ENCODE measurements around the gene KDM4E. TPM values are rescaled to one million over a fixed set of nuclear protein-coding genes. Genes with fewer than 3 reads are reported as not detected.
"Not testable (repeated sequence)": the region's sequence is repeated elsewhere in the genome, so short reads cannot be mapped to it uniquely, and the experiment has no call there.

The KDM4E gene
- total RNA-seq, 2 donors from 2014 or later, result not detected

DNA sequence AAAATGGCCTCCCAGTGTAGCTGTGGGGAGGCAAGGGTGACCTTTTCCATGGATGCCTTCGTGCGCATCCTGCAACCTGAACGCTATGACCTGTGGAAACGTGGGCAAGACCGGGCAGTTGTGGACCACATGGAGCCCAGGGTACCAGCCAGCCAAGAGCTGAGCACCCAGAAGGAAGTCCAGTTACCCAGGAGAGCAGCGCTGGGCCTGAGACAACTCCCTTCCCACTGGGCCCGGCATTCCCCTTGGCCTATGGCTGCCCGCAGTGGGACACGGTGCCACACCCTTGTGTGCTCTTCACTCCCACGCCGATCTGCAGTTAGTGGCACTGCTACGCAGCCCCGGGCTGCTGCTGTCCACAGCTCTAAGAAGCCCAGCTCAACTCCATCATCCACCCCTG is 26.8 kb upstream of the KDM4E start:
- Histone ChIP-seq H3K36me3 (no peaks in the 10 kb centered on the region), H3K4me3 (no peak overlapping the region), H3K4me1 (no peaks in the 10 kb centered on the region), H3K27ac (no peak overlapping the region), H3K27me3 (no peaks in the 10 kb centered on the region), H3K9me3 (no peaks in the 10 kb centered on the region)
- DNase-seq (ENCODE audit: low spot score), result no peak
- TF ChIP-seq, protein P1, sequence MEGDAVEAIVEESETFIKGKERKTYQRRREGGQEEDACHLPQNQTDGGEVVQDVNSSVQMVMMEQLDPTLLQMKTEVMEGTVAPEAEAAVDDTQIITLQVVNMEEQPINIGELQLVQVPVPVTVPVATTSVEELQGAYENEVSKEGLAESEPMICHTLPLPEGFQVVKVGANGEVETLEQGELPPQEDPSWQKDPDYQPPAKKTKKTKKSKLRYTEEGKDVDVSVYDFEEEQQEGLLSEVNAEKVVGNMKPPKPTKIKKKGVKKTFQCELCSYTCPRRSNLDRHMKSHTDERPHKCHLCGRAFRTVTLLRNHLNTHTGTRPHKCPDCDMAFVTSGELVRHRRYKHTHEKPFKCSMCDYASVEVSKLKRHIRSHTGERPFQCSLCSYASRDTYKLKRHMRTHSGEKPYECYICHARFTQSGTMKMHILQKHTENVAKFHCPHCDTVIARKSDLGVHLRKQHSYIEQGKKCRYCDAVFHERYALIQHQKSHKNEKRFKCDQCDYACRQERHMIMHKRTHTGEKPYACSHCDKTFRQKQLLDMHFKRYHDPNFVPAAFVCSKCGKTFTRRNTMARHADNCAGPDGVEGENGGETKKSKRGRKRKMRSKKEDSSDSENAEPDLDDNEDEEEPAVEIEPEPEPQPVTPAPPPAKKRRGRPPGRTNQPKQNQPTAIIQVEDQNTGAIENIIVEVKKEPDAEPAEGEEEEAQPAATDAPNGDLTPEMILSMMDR (IDR thresholded peaks at IDR 0.05), result no peak

DNA sequence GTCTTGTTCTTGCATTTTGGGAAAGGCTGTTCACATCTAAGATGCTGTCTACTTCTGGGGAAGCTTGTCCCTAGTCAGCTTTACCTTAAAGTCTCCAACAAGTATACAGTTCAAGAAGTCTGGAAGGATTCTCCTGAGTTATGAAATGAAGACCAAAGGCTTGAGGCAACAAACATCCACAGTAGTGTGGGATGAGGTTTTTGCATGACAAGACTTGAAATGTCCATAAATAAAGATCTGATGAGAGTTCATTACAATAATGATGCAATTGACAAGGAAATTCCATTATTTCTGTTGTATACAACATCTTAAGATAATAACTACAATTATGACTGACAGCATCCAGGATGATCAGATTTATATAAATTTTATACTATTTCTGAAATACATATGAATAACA is 21.3 kb upstream of the KDM4E start:
- no peaks in the 10 kb centered on the region for H3K36me3 ChIP-seq
- TF ChIP-seq, protein P1 (IDR thresholded peaks at IDR 0.05), result no peak
- no peak overlapping the region for H3K4me3 ChIP-seq
- H3K27ac ChIP-seq, result no peak overlapping the region
- DNase-seq (ENCODE audit: low spot score), result no peak
- no peaks in the 10 kb centered on the region for H3K4me1 ChIP-seq
- no peaks in the 10 kb centered on the region for H3K9me3 ChIP-seq
- H3K27me3 ChIP-seq, result no peaks in the 10 kb centered on the region

DNA sequence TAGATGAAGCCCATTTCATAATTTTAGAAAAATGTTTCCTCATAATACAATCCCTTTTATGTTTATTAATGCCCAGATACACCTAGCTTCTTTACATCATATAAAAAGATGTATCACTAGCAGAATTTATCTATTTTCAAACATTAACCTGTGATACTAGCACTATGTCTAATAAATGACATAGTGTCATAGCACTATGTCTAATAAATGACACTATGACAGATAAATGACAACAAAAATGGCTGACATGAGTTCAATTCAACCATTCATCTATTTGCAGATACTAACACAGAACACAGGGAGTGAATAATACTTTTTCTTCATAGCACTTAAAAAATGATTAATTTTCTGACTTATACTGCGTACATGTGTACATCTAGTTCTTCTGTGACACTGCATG is 19.4 kb upstream of the KDM4E start:
- DNase-seq (ENCODE audit: low spot score), result no peak
- Histone ChIP-seq H3K27me3 (no peaks in the 10 kb centered on the region), H3K4me3 (no peak overlapping the region), H3K36me3 (no peaks in the 10 kb centered on the region), H3K27ac (no peak overlapping the region), H3K9me3 (no peaks in the 10 kb centered on the region), H3K4me1 (no peaks in the 10 kb centered on the region)
- TF ChIP-seq, protein P1 (IDR thresholded peaks at IDR 0.05), result no peak

DNA sequence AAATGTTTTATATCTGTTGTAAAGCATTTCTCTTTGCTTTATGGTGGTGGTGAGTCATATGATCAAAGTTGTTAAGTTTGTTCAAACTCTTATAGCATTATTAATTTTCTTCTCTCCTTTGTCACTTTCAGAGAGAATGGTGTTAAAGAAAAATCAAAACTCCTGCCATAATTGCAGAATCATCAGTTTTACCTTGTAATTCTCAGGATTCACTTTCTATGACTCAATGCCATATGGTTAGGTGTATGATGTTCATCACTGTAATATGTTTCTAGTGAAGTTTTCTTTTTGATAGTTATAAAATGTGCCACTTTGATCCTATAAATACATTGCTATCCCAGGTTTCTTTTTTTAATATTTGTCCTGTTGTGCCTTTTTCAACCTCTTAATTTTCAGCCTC is 13.7 kb upstream of the KDM4E start:
- TF ChIP-seq, protein P1 (IDR thresholded peaks at IDR 0.05), result no peak
- Histone ChIP-seq H3K27ac (no peak overlapping the region), H3K9me3 (no peaks in the 10 kb centered on the region), H3K36me3 (no peaks in the 10 kb centered on the region), H3K4me1 (no peaks in the 10 kb centered on the region), H3K27me3 (no peaks in the 10 kb centered on the region), H3K4me3 (no peak overlapping the region)
- DNase-seq (ENCODE audit: low spot score), result no peak

GRCh38 chr11:95014184-95014821 is 10.8 kb upstream of the KDM4E start:
- H3K4me1 ChIP-seq, result no peaks in the 10 kb centered on the region
- H3K27ac ChIP-seq, result no peak overlapping the region
- TF ChIP-seq, protein P1 (IDR thresholded peaks at IDR 0.05), result no peak
- H3K4me3 ChIP-seq, result no peak overlapping the region
- no peaks in the 10 kb centered on the region for H3K27me3 ChIP-seq
- H3K9me3 ChIP-seq, result no peaks in the 10 kb centered on the region
- H3K36me3 ChIP-seq, result no peaks in the 10 kb centered on the region
- no peak for DNase-seq (ENCODE audit: low spot score)

DNA sequence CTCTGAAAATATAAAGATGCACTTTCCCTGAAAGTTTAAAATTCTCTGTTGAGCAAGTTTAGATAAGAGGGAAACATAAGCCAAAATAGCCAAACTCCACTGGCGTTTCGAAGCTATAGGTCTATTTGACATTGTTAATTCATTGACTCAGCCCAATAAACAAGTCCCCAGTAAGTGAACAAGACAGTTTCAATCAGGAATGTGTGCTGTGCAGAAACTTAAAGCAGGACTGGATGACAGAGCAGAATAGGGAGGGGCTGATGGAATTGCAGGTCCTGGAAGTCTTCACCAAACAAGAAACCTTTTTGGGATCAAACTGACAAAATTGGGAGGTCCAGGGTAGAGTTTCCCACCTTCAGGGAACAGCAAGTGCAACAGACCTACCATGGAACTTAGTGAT is 8.9 kb upstream of the KDM4E start:
- no peak for DNase-seq (ENCODE audit: low spot score)
- no peak overlapping the region for H3K4me3 ChIP-seq
- no peaks in the 10 kb centered on the region for H3K4me1 ChIP-seq
- H3K27me3 ChIP-seq, result no peaks in the 10 kb centered on the region
- H3K9me3 ChIP-seq, result no peaks in the 10 kb centered on the region
- H3K36me3 ChIP-seq, result no peaks in the 10 kb centered on the region
- TF ChIP-seq, protein P1 (IDR thresholded peaks at IDR 0.05), result no peak
- no peak overlapping the region for H3K27ac ChIP-seq

GRCh38 chr11:95021468-95021867 is 3.6 kb upstream of the KDM4E start:
- DNase-seq (ENCODE audit: low spot score); H3K27me3 ChIP-seq; H3K4me3 ChIP-seq; H3K4me1 ChIP-seq; H3K27ac ChIP-seq; H3K9me3 ChIP-seq; H3K36me3 ChIP-seq: not testable (repeated sequence)

GRCh38 chr11:95025594-95025993 is 536 bp downstream of the KDM4E start:
- not testable (repeated sequence) for H3K27me3 ChIP-seq; DNase-seq (ENCODE audit: low spot score); H3K27ac ChIP-seq; H3K4me3 ChIP-seq; H3K9me3 ChIP-seq; H3K4me1 ChIP-seq; H3K36me3 ChIP-seq
